Upper lobe of left lung (tissue), 6 donors: Measurements from ENCODE around the gene SCLY. TPM values are rescaled to one million over a fixed set of nuclear protein-coding genes. Genes with fewer than 3 reads are reported as not detected.
"Not testable (repeated sequence)": the region's sequence is repeated elsewhere in the genome, so short reads cannot be mapped to it uniquely, and the experiment has no call there.

Experiments
- ATAC-seq, 2 donors: fragments of 200-7000 bp; cut with Tn5 transposase; one replicate each; pipeline ENCODE4 v1.9.1; 2022; ENCODE audit warnings: mild to moderate bottlenecking in 2 of 2, moderate library complexity in 2 of 2; ENCODE audit not compliant: low FRiP score in 2 of 2
- DNase-seq, 2 donors: peaks; one replicate each; pipeline ENCODE4 v3.0.0-alpha.2; 2019 to 2020
- H3K27ac ChIP-seq, 4 donors: fragments of 200-600 bp; sonication (generic); one replicate each; pipeline ENCODE4 v1.5.1; 2016 to 2019
- H3K27me3 ChIP-seq, 4 donors: fragments of 200-600 bp; sonication (generic); one replicate each; pipeline ENCODE4 v1.5.1; 2017 to 2019
- H3K36me3 ChIP-seq, 4 donors: fragments of 200-600 bp; sonication (generic); one replicate each; pipeline ENCODE4 v1.5.1; 2016 to 2019
- H3K4me1 ChIP-seq, 4 donors: fragments of 200-600 bp; sonication (generic); one replicate each; pipeline ENCODE4 v1.5.1; 2018 to 2019
- H3K4me3 ChIP-seq, 4 donors: fragments of 200-600 bp; sonication (generic); one replicate each; pipeline ENCODE4 v1.5.1; 2017 to 2019; ENCODE audit warnings: mild to moderate bottlenecking in 2 of 4, moderate library complexity in 1 of 4
- H3K9me3 ChIP-seq, 4 donors: fragments of 200-600 bp; sonication (generic); one replicate each; pipeline ENCODE4 v1.5.1; 2018 to 2019
- EP300 ChIP-seq, 4 donors: sonication (generic); formaldehyde crosslinking; IDR thresholded peaks; one replicate each; pipeline ENCODE4 v1.5.1; 2017; ENCODE audit warnings: antibody characterized with exemption in 4 of 4, control low read depth in 2 of 4
- POLR2A ChIP-seq, 4 donors: fragments of 450-650 bp; IDR thresholded peaks; one replicate each; pipeline ENCODE4 v1.5.1; 2016 to 2017; ENCODE audit warnings: antibody characterized with exemption in 4 of 4, mild to moderate bottlenecking in 2 of 4
- POLR2AphosphoS5 ChIP-seq, 2 donors: sonication (generic); formaldehyde crosslinking; IDR thresholded peaks; one replicate each; pipeline ENCODE4 v1.5.1; 2017; ENCODE audit warnings: antibody characterized with exemption in 2 of 2
- WGBS, 2 donors: methylation state at CpG; one replicate each; pipeline ENCODE4 v1.1.5; 2017 to 2018; 5-methylcytosine and 5-hydroxymethylcytosine counted together
- total RNA-seq, 6 donors: library from RNA; depleted of rRNA in 4 of 6; stranded (reverse); fragments of >200 nt in 4 of 6; gene quantifications; one replicate each; pipeline versions ENCODE4 v1.1.0 to v1.2.1, GENCODE V29; 2016 to 2021
- TF ChIP-seq, protein P1 (sequence below), 6 experiments: fragments of 450-650 bp in 4 of 6; fragments of 200-600 bp in 2 of 6; sonication (generic) in 2 of 6; IDR thresholded peaks; one replicate each; pipeline ENCODE4 v1.5.1; 2016 to 2019; ENCODE audit warnings: antibody characterized with exemption in 6 of 6
- donor health status: DM: no; HTN: no; CAD: no; lungs with moderate emphysema.
- donor health status: DM: no; HTN: yes; CAD: no; lungs with severe emphysema.

SCLY gene
- total RNA-seq, 6 donors from 2014 or later: 9.4 to 19.9 (median 11.1) TPM

DNA sequence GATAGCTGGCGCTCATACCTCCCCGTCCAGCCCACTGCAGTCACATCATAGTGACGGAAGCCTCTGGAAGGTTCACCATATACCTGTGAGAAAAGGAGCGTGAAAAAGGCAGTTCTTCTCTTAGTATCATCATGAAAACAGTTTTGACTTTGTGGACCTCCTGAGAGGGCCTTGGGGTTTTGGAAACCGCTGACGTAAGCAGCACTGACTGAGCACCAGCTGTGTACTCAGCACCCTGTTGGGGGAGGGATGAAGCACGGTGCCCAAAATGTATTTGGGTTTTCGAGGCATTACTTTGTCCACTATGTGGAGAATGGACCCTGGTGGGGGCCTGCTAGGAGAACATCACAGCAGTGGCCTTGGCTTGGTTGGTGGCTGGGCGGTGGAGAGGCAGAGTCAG is 5.4 kb downstream of the SCLY start:
- TF ChIP-seq EP300 (IDR thresholded peaks at IDR 0.05): no peak
- TF ChIP-seq, protein P1, sequence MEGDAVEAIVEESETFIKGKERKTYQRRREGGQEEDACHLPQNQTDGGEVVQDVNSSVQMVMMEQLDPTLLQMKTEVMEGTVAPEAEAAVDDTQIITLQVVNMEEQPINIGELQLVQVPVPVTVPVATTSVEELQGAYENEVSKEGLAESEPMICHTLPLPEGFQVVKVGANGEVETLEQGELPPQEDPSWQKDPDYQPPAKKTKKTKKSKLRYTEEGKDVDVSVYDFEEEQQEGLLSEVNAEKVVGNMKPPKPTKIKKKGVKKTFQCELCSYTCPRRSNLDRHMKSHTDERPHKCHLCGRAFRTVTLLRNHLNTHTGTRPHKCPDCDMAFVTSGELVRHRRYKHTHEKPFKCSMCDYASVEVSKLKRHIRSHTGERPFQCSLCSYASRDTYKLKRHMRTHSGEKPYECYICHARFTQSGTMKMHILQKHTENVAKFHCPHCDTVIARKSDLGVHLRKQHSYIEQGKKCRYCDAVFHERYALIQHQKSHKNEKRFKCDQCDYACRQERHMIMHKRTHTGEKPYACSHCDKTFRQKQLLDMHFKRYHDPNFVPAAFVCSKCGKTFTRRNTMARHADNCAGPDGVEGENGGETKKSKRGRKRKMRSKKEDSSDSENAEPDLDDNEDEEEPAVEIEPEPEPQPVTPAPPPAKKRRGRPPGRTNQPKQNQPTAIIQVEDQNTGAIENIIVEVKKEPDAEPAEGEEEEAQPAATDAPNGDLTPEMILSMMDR (IDR thresholded peaks at IDR 0.05): no peak
- TF ChIP-seq POLR2AphosphoS5 (IDR thresholded peaks at IDR 0.05): no peak
- no peak for TF ChIP-seq POLR2A (IDR thresholded peaks at IDR 0.05)
- Histone ChIP-seq H3K36me3 (peaks cover 9 to 56% (median 16%) of the 10 kb centered on the region in 4 donors), H3K27me3 (no peaks in the 10 kb centered on the region), H3K27ac (no peak overlapping the region), H3K4me1 (peaks cover 5 to 9% (median 8%) of the 10 kb centered on the region in 4 donors), H3K9me3 (no peaks in the 10 kb centered on the region), H3K4me3 (no peak overlapping the region)
- WGBS, 2 donors: 86 to 88% methylated on average over 9 of the region's 9 CpGs
- no peak for ATAC-seq
- DNase-seq: no peak

DNA sequence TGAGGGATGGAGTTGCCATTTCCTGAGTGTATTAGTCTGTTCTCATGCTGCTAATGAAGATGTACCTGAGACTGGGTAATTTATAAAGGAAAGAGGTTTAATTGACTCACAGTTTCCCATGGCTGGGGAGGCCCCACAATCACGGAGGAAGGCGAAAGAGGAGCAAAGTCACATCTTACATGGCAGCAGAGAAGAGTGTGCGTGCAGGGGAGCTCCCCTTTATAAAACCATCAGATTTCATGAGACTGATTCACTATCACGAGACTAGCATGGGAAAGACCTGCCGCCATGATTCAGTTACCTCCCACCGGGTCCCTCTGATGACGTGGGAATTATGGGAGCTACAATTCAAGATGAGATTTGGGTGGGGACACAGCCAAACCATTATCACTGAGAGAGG is 5.9 kb downstream of the SCLY start:
- WGBS, 2 donors: 93 to 94% methylated on average over 7 of the region's 7 CpGs
- not testable (repeated sequence) for H3K27me3 ChIP-seq

DNA sequence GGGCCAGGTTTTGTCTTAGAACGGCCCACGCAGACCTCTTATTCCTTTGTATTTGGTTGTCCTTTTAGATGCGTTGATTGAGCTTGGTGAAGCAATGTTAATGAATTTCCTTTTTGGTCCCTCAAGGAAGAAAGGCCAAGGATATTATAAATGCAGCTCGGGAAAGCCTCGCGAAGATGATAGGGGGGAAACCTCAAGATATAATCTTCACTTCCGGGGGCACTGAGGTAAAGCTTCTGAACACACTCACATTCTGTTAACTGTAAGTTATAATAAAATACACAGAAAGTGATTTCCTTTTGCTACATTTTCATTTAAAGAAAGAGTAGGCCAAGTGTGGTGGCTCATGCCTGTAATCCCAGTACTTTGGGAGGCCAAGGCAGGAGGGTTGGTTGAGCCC is 7.1 kb downstream of the SCLY start:
- 92 to 94% methylated on average over 7 of the region's 7 CpGs for whole genome bisulfite sequencing, 2 donors
- peaks cover 9 to 59% (median 17%) of the 10 kb centered on the region in 4 donors for H3K36me3 ChIP-seq

More for the DNA sequence above, 5.9 kb downstream of the SCLY start:
- not testable (repeated sequence) for H3K27ac ChIP-seq, H3K4me1 ChIP-seq, DNase-seq, H3K4me3 ChIP-seq, H3K9me3 ChIP-seq, ATAC-seq
- H3K36me3 ChIP-seq: peaks cover 9 to 56% (median 17%) of the 10 kb centered on the region in 4 donors

DNA sequence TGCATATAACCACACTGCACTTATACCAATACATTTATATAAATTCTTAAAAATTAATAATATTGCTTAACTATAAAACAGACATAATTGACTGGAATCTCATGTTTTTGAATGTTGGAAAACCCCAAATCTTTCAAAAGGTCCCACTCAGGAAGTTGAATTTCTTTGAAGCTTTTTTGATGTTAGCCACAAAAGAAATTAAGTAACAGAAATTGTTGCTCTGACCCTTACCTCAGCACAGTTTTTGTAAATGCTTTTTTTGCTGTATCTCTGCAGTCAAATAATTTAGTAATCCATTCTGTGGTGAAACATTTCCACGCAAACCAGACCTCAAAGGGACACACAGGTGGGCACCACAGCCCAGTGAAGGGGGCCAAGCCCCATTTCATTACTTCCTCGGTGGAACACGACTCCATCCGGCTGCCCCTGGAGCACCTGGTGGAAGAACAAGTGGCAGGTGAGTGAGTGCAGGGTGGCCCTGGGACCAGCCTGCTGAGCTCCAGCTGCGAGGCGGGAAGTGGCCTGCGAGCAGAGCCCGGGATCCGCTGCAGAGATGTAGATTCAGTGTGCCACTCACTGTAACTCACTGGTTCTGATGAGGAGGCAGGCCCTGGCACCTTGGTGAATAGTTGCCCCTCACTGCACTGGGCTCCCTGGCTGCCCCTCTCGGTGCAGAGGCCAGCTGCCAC is 8.4 kb downstream of the SCLY start:
- WGBS, 2 donors: 61 to 91% methylated on average over 4 to 7 of the region's 10 CpGs
- Histone ChIP-seq H3K9me3 (no peaks in the 10 kb centered on the region), H3K36me3 (peaks cover 9 to 58% (median 17%) of the 10 kb centered on the region in 4 donors), H3K4me1 (no peaks in the 10 kb centered on the region), H3K27ac (no peak overlapping the region), H3K27me3 (no peaks in the 10 kb centered on the region), H3K4me3 (no peak overlapping the region)
- DNase-seq: peak in 1 of 2 donors; percentile 43
- TF ChIP-seq POLR2A (IDR thresholded peaks at IDR 0.05): no peak
- no peak for TF ChIP-seq POLR2AphosphoS5 (IDR thresholded peaks at IDR 0.05)
- no peak for TF ChIP-seq EP300 (IDR thresholded peaks at IDR 0.05)
- no peak for ATAC-seq

More for the DNA sequence above, 7.1 kb downstream of the SCLY start:
- no peaks in the 10 kb centered on the region for H3K9me3 ChIP-seq
- TF ChIP-seq POLR2A (IDR thresholded peaks at IDR 0.05): no peak
- TF ChIP-seq, protein P1 (IDR thresholded peaks at IDR 0.05): no peak
- no peak for TF ChIP-seq EP300 (IDR thresholded peaks at IDR 0.05)
- TF ChIP-seq POLR2AphosphoS5 (IDR thresholded peaks at IDR 0.05): no peak
- no peaks in the 10 kb centered on the region for H3K27me3 ChIP-seq
- ATAC-seq (no peak), DNase-seq (no peak)
- H3K4me3 ChIP-seq: no peak overlapping the region
- H3K4me1 ChIP-seq: no peaks in the 10 kb centered on the region
- no peak overlapping the region for H3K27ac ChIP-seq

DNA sequence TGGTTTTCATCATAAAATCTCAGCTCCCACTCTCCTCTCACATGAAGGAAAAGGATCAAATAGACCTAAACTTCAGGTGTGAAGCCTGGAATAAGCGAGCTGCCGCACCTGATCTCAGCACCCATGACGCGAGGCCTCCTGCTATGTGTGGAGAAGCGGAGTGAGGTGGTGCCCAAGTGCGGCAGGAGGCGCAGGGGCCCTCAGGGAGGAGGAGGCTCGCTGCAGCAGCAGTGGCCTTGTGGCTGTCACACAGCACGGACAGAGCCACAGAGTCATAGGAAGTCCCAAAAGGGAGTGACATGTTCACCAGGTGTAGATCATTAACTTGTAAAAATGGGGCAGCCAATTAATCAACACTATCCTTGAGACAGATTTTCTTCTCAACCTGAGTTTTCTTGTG is 9.1 kb downstream of the SCLY start:
- H3K4me3 ChIP-seq: no peak overlapping the region
- H3K27ac ChIP-seq: no peak overlapping the region
- no peaks in the 10 kb centered on the region for H3K9me3 ChIP-seq
- WGBS, 2 donors: 90 to 93% methylated on average over 9 of the region's 9 CpGs
- no peaks in the 10 kb centered on the region for H3K4me1 ChIP-seq
- TF ChIP-seq POLR2A (IDR thresholded peaks at IDR 0.05) (no peak), POLR2AphosphoS5 (IDR thresholded peaks at IDR 0.05) (no peak), EP300 (IDR thresholded peaks at IDR 0.05) (no peak)
- TF ChIP-seq, protein P1 (IDR thresholded peaks at IDR 0.05): no peak
- DNase-seq (peak in 1 of 2 donors; percentile 54), ATAC-seq (no peak)
- H3K36me3 ChIP-seq: peaks cover 8 to 51% (median 18%) of the 10 kb centered on the region in 4 donors
- no peaks in the 10 kb centered on the region for H3K27me3 ChIP-seq

DNA sequence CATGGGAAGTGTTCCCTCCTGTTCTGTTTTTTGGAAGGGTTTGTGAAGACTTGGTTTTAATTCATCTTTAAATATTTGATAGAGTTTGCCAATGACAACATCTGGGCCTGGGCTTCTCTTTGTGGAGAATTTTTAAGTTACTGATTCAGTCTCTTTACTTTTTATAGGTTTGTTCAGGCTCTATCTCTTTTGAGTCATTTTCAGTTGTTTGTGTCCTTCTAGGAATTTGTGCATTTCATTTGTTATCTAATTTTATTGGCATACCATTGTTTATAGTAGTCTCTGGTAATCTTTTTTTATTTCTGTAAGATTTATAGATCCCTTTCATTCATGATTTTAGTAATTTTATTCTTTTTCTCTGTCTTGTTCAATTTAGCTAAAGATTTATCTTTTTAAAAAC is 14.6 kb downstream of the SCLY start:
- ATAC-seq: no peak

More for the DNA sequence above, 14.6 kb downstream of the SCLY start:
- no peak overlapping the region for H3K27ac ChIP-seq
- H3K9me3 ChIP-seq: no peaks in the 10 kb centered on the region
- no peak overlapping the region for H3K4me3 ChIP-seq
- TF ChIP-seq EP300 (IDR thresholded peaks at IDR 0.05) (no peak), POLR2AphosphoS5 (IDR thresholded peaks at IDR 0.05) (no peak), POLR2A (IDR thresholded peaks at IDR 0.05) (no peak)
- TF ChIP-seq, protein P1 (IDR thresholded peaks at IDR 0.05): no peak
- no peaks in the 10 kb centered on the region for H3K27me3 ChIP-seq
- DNase-seq: no peak
- H3K4me1 ChIP-seq: no peaks in the 10 kb centered on the region
- peaks cover 0 to 11% (median 4%) of the 10 kb centered on the region in 4 donors for H3K36me3 ChIP-seq
